B cell (primary cell): ENCODE measurements around the gene KIF17.

Experiments used
- CTCF ChIP-seq: fragments of 200-600 bp; IDR thresholded peaks from one replicate; pipeline ENCODE4 v1.8.0; 2022; ENCODE audit warnings: antibody characterized with exemption, mild to moderate bottlenecking
- EZH2 ChIP-seq: IDR thresholded peaks from 2 replicates; pipeline ENCODE4 v1.6.1; 2012; ENCODE audit warnings: borderline replicate concordance, low read depth, mild to moderate bottlenecking, moderate library complexity, low read length; ENCODE audit not compliant: insufficient read depth, poor library complexity, severe bottlenecking

- TF ChIP-seq CTCF: no peak
- no peak for TF ChIP-seq EZH2
Measured at GRCh38 chr1:20657024-20657423, 60.8 kb downstream of the KIF17 start.
